ENCODE data around the gene CMC2. TPM values are rescaled to one million over a fixed set of nuclear protein-coding genes. Genes with fewer than 3 reads are reported as not detected.

CMC2 gene
- total and polyA plus RNA-seq, 2 of the 8 experiments (the other 6 are each of a cell fraction or from before 2014, with no cell fraction given), result 66.6 to 116 TPM

DNA sequence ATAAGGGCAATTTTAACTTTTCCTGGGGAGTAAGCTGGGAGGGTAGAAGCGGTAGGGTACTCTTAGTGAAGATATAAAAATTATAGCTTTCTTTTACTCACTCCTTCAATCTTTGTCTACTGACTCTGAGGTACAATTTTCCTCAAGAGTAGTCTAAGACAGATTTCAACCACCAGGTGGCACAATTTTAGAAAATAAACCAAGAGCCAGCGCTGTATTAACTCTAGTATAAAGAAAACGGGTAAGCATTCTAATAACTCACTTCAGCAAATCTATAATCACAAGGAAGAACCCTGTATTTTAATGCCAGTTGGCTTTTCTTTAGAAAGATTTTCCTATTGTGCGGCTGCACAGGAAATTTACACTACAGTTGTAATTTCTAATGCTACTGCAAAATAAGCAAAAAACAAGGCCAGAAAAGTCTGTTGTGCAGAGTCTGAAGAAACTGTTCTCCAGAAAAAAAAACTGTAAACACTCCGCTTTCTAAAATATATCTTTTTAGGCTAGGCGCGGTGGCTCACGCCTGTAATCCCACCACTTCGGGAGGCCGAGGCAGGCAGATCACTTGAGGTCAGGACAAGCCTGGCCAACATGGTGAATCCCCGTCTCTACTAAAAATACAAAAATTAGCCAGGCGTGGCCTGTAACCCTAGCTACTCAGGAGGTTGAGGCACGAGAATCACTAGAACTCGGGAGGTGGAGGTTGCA, 1.9 kb downstream of the CMC2 start (continued):
- no peak for TF ChIP-seq KDM1A (IDR thresholded peaks at IDR 0.05; ENCODE audit: borderline replicate concordance, low read length)
